ENCODE results near the gene UMODL1. TPM values are rescaled to one million over a fixed set of nuclear protein-coding genes. Genes with fewer than 3 reads are reported as not detected.

Gene UMODL1
- total and polyA plus RNA-seq, 2 donors (not counting 3 experiments of a cell fraction or from before 2014, with no cell fraction given), result not detected

- Histone ChIP-seq H3K4me1 (ENCODE audit: control insufficient read depth, extremely low read depth, insufficient read depth, low read length) (no peaks in the 10 kb centered on the region), H3K4me2 (ENCODE audit: insufficient read depth, low read length) (no peak overlapping the region), H3K9ac (replicated peaks; ENCODE audit: extremely low read depth, insufficient read depth, low read length) (no peak overlapping the region), H2AFZ (ENCODE audit: low read depth, low read length) (no peak overlapping the region), H3K27me3 (ENCODE audit: control insufficient read depth in 2 of 2, insufficient read depth in 2 of 2, low read length in 2 of 2) (peaks cover 0 to 7% of the 10 kb centered on the region in 2 experiments), H3K79me2 (ENCODE audit: control insufficient read depth, insufficient read depth, low read length) (no peaks in the 10 kb centered on the region), H4K20me1 (replicated peaks; ENCODE audit: control insufficient read depth, extremely low read depth, insufficient read depth, low read length) (no peaks in the 10 kb centered on the region), H3K9me1 (replicated peaks; ENCODE audit: control insufficient read depth, extremely low read depth, insufficient read depth, low read length) (no peaks in the 10 kb centered on the region), H3K27ac (ENCODE audit: insufficient read depth, low read depth, low read length) (no peak overlapping the region), H3K9me3 (replicated peaks; ENCODE audit: control insufficient read depth, insufficient read depth, low read length) (no peaks in the 10 kb centered on the region), H3K4me3 (replicated peaks in 1 of 3; ENCODE audit: insufficient read depth in 1 of 3, low read depth in 1 of 3, low read length in 3 of 3) (no peak overlapping the region), H3K36me3 (ENCODE audit: control insufficient read depth in 2 of 2, extremely low read depth in 1 of 2, insufficient read depth in 2 of 2, low read length in 2 of 2) (no peaks in the 10 kb centered on the region)
- ChIA-PET CTCF (no interaction called here), POLR2A (no interaction called here)
- BruUV-seq (replicated peaks), result no TSS peak
- FAIRE-seq, result no peak
- intact Hi-C loops (cut with micrococcal nuclease) (no loop called here), dilution Hi-C loops (cut with MboI; ENCODE audit: extremely low pct_ligation_motif_present, low sequenced_read_pairs) (no loop called here)
- TF ChIP-seq CTCF (IDR thresholded peaks at IDR 0.05; ENCODE audit: extremely low read depth in 1 of 2, insufficient read depth in 1 of 2, low read depth in 1 of 2, low read length in 2 of 2) (no peak), JUN (IDR thresholded peaks at IDR 0.05; ENCODE audit: borderline replicate concordance, insufficient read depth, insufficient read length, low read depth) (no peak), POLR2AphosphoS5 (IDR thresholded peaks at IDR 0.05; ENCODE audit: insufficient read depth, low read depth, low read length) (no peak), GATA2 (IDR thresholded peaks at IDR 0.05; ENCODE audit: insufficient read depth, insufficient read length, low read depth, low read length) (no peak), MAX (IDR thresholded peaks at IDR 0.05; ENCODE audit: insufficient read depth, insufficient read length) (no peak), POLR2A (IDR thresholded peaks at IDR 0.05; ENCODE audit: low read depth, low read length) (no peak), EZH2 (IDR thresholded peaks at IDR 0.05; ENCODE audit: borderline replicate concordance, low read depth, low read length, severe bottlenecking) (no peak), FOS (IDR thresholded peaks at IDR 0.05; ENCODE audit: borderline replicate concordance, insufficient read depth, low read length) (no peak), MYC (IDR thresholded peaks at IDR 0.05; ENCODE audit: low read depth, low read length) (no peak)
- DNase-seq (ENCODE audit: low read depth, low spot score), result no peak
Measured at GRCh38 chr21:42031241-42031640, 39.9 kb upstream of the UMODL1 start.

All from endothelial cell of umbilical vein (primary cell).